Transverse colon (tissue), 4 donors: ENCODE measurements around the gene SYNE2. TPM values are rescaled to one million over a fixed set of nuclear protein-coding genes. Genes with fewer than 3 reads are reported as not detected.
"Not testable (repeated sequence)": the region's sequence is repeated elsewhere in the genome, so short reads cannot be mapped to it uniquely, and the experiment has no call there.

Source experiments
- DNase-seq: peaks from one replicate; pipeline ENCODE4 v3.0.0-alpha.2; 2019
- H3K27ac ChIP-seq, 4 donors: fragments of 200-600 bp; sonication (generic); 2 replicates each; pipeline ENCODE4 v1.5.1; 2016 to 2018; ENCODE audit warnings: inconsistent platforms in 4 of 4
- H3K27me3 ChIP-seq: fragments of 200-600 bp; sonication (generic); 2 replicates; pipeline ENCODE4 v1.5.1; 2017; ENCODE audit warnings: inconsistent platforms
- H3K36me3 ChIP-seq, 4 donors: fragments of 200-600 bp; sonication (generic); 2 replicates each; pipeline ENCODE4 v1.5.1; 2017 to 2019; ENCODE audit warnings: inconsistent platforms in 4 of 4
- H3K4me1 ChIP-seq, 4 donors: fragments of 200-600 bp; sonication (generic); 2 replicates each; pipeline ENCODE4 v1.5.1; 2017 to 2020; ENCODE audit warnings: inconsistent platforms in 4 of 4
- H3K4me3 ChIP-seq, 4 donors: fragments of 200-600 bp; sonication (generic); 1 replicate in 1 of 4; 2 replicates in 3 of 4; pipeline versions ENCODE4 v1.5.1 to v1.6.1; 2017 to 2019; ENCODE audit warnings: inconsistent platforms in 4 of 4
- H3K9me3 ChIP-seq, 2 donors: fragments of 200-600 bp; sonication (generic); 2 replicates each; pipeline ENCODE4 v1.5.1; 2017 to 2019; ENCODE audit warnings: inconsistent platforms in 2 of 2
- CTCF ChIP-seq, 5 experiments: fragments of 200-600 bp in 3 of 5; fragments of 450-650 bp in 2 of 5; sonication (generic) in 3 of 5; IDR thresholded peaks; 1 replicate in 2 of 5; 2 replicates in 3 of 5; pipeline ENCODE4 v1.5.1; 2016 to 2017; ENCODE audit warnings: antibody characterized with exemption in 5 of 5, inconsistent platforms in 3 of 5, mild to moderate bottlenecking in 2 of 5, moderate library complexity in 1 of 5
- EP300 ChIP-seq: sonication (generic); formaldehyde crosslinking; IDR thresholded peaks from one replicate; pipeline ENCODE4 v1.6.1; 2017; ENCODE audit warnings: antibody characterized with exemption, low read depth
- POLR2A ChIP-seq: fragments of 450-650 bp; IDR thresholded peaks from one replicate; pipeline ENCODE4 v1.6.1; 2016; ENCODE audit warnings: antibody characterized with exemption, mild to moderate bottlenecking, moderate library complexity
- POLR2AphosphoS5 ChIP-seq, 3 donors: sonication (generic); formaldehyde crosslinking; IDR thresholded peaks; one replicate each; pipeline ENCODE4 v1.6.1; 2016; ENCODE audit warnings: antibody characterized with exemption in 3 of 3
- WGBS, 2 donors: methylation state at CpG; one replicate each; pipeline ENCODE4 v1.1.5; 2018; ENCODE audit warnings: low coverage in 1 of 2; 5-methylcytosine and 5-hydroxymethylcytosine counted together
- in situ Hi-C, 4 donors: fragments of 200-750 bp; cut with MboI; loops; one replicate each; pipeline versions ENCODE4 v1.15.0 to v1.15.1; 2017; ENCODE audit warnings: low sequenced_read_pairs in 3 of 4, low pct_ligation_motif_present in 1 of 4, low pct_unique_long_range_greater_than_20kb in 1 of 4
- intact Hi-C: fragments of 100-400 bp; cut with DNase I; formaldehyde crosslinking; loops from one replicate; pipeline ENCODE4 v1.15.1; 2023; ENCODE audit warnings: low total_unique reads
- total RNA-seq, 4 donors: library from RNA; depleted of rRNA; stranded (reverse); fragments of >200 nt; gene quantifications; one replicate each; pipeline ENCODE4 v1.1.0, GENCODE V29; 2016

The SYNE2 gene
- total RNA-seq, 4 donors from 2014 or later, result 242 to 491 (median 304) TPM

DNA sequence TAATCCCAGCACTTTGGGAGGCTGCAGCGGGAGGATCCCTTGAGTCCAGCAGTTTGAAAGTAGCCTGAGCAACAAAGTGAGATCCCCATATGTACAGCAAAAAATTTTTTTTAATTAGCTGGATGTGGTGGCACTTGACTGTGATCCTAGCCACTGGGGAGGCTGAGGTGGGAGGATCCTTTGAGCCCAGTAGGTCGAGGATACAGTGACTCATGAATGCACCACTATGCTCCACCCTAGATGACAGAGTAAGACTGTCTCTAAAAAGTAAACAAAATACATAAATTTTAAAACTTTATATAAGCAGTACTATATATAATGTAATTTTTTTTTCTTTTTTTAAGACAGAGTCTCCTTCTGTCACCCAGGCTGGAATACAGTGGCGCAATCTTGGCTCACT, 326.0 kb downstream of the SYNE2 start:
- 88 to 93% methylated on average over 3 of the region's 3 CpGs for WGBS, 2 donors
- in situ Hi-C loops, result no loop called here

GRCh38 chr14:64182908-64183307, 330.1 kb downstream of the SYNE2 start:
- peaks cover 0 to 45% (median 9%) of the 10 kb centered on the region in 4 donors for H3K36me3 ChIP-seq
- H3K9me3 ChIP-seq, H3K4me3 ChIP-seq, in situ Hi-C loops, intact Hi-C loops, H3K27me3 ChIP-seq, H3K27ac ChIP-seq, DNase-seq, H3K4me1 ChIP-seq: not testable (repeated sequence)
- 97 to 100% methylated on average over 3 to 18 of the region's 40 CpGs for WGBS, 2 donors

More for the DNA sequence above, 326.0 kb downstream of the SYNE2 start:
- peaks cover 0 to 63% (median 13%) of the 10 kb centered on the region in 4 donors for H3K36me3 ChIP-seq
- no peak overlapping the region for H3K4me3 ChIP-seq
- TF ChIP-seq POLR2AphosphoS5 (IDR thresholded peaks at IDR 0.05), result no peak
- no peak for TF ChIP-seq EP300
- no peak for TF ChIP-seq CTCF (IDR thresholded peaks at IDR 0.05)
- no peak for TF ChIP-seq POLR2A
- no peak overlapping the region for H3K27ac ChIP-seq
- H3K9me3 ChIP-seq, result no peaks in the 10 kb centered on the region
- H3K4me1 ChIP-seq, result no peaks in the 10 kb centered on the region
- DNase-seq, result no peak
- H3K27me3 ChIP-seq, result no peaks in the 10 kb centered on the region
- intact Hi-C loops, result no loop called here

DNA sequence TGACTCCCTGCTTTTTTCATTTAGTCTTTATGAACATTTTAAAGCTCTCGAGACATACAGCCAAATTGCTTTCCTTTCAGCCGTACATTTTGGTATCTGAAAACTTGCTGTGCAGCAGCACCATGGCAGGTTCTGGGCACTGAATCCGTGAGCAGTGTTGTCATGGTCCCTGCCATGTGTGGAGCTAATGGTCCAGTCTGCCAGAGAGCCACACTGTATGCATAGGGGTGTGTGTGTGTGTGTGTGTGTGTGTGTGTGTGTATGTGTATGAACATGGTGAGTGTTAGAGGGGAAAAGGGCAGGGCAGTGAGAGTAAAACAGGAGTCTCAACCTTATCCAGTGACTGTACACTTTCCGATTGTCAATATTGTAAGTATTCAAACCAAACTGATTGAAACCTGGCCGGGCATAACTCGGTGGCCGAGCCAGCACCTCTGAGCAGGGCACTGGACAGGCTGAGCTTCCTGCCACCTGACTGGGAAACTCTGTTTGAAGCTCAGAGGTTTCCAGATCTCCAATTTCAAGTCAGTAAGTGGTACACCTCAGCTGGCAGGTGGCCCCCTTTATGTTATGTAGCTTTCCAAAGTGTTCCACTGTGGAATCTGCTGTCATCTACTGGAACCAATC, 331.4 kb downstream of the SYNE2 start:
- 91 to 96% methylated on average over 3 to 7 of the region's 7 CpGs for WGBS, 2 donors

GRCh38 chr14:64185184-64185583, 332.4 kb downstream of the SYNE2 start:
- TF ChIP-seq POLR2A, result no peak
- TF ChIP-seq CTCF (IDR thresholded peaks at IDR 0.05), result no peak
- no peak for TF ChIP-seq EP300
- TF ChIP-seq POLR2AphosphoS5 (IDR thresholded peaks at IDR 0.05), result no peak
- WGBS, 2 donors, result 94 to 100% methylated on average over 1 of the region's 1 CpG
- Histone ChIP-seq H3K36me3 (peaks cover 0 to 26% (median 12%) of the 10 kb centered on the region in 4 donors), H3K9me3 (no peaks in the 10 kb centered on the region), H3K4me1 (no peaks in the 10 kb centered on the region), H3K27me3 (no peaks in the 10 kb centered on the region), H3K4me3 (no peak overlapping the region), H3K27ac (no peak overlapping the region)
- no peak for DNase-seq
- in situ Hi-C loops, result no loop called here
- intact Hi-C loops, result no loop called here

More for the DNA sequence above, 331.4 kb downstream of the SYNE2 start:
- Histone ChIP-seq H3K36me3 (peaks cover 0 to 33% (median 10%) of the 10 kb centered on the region in 4 donors), H3K4me3 (no peak overlapping the region), H3K9me3 (no peaks in the 10 kb centered on the region), H3K27ac (no peak overlapping the region), H3K4me1 (no peaks in the 10 kb centered on the region), H3K27me3 (no peaks in the 10 kb centered on the region)
- in situ Hi-C loops, result no loop called here
- no peak for TF ChIP-seq POLR2AphosphoS5 (IDR thresholded peaks at IDR 0.05)
- no peak for TF ChIP-seq POLR2A
- TF ChIP-seq CTCF (IDR thresholded peaks at IDR 0.05), result no peak
- no peak for TF ChIP-seq EP300
- intact Hi-C loops, result no loop called here
- no peak for DNase-seq
